Measurements from ENCODE around the gene LPCAT1.

DNA sequence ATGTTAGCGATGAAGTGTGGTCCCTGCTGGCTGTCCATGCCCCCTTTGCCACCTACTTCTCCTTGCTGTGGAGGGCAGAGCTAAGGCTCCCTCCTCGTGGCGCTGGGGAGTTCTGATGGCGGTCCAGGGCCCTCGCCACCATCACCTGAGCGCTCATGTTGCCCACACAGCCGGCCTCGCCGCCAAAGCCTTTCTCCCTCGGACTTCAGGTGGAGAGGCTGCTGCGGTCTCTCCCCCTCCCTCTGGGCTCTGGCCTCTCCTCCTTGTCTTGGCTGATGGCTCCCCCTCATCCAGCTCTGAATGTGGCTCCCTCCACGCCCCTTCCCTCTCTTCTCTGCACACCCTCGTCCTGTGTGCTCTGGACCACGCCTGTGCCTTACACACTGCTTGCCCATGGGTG is 14.5 kb upstream of the LPCAT1 start:
- TF ChIP-seq EZH2 (IDR thresholded peaks at IDR 0.05) (no peak), POLR2AphosphoS5 (IDR thresholded peaks at IDR 0.05; ENCODE audit: borderline replicate concordance, low read depth, low read length) (no peak), FOXP2 (optimal IDR thresholded peaks at IDR 0.05; ENCODE audit: control extremely low read depth, extremely low read length, insufficient read depth) (no peak)

Data from SK-N-MC (cell line).